GM10266 (cell line): ENCODE measurements around the gene CYP2B6.
"Not testable (repeated sequence)": the region's sequence is repeated elsewhere in the genome, so short reads cannot be mapped to it uniquely, and the experiment has no call there.

Source experiments
- DNase-seq: peaks from one replicate; pipeline ENCODE4 v3.0.0; 2012; ENCODE audit errors: extremely low spot score
- TF ChIP-seq, protein P1 (sequence below): IDR thresholded peaks from 2 replicates; pipeline ENCODE4 v1.5.1; 2012; ENCODE audit warnings: mild to moderate bottlenecking, low read depth; ENCODE audit not compliant: control insufficient read depth, insufficient read depth; ENCODE audit errors: missing control alignments

The CYP2B6 gene

DNA sequence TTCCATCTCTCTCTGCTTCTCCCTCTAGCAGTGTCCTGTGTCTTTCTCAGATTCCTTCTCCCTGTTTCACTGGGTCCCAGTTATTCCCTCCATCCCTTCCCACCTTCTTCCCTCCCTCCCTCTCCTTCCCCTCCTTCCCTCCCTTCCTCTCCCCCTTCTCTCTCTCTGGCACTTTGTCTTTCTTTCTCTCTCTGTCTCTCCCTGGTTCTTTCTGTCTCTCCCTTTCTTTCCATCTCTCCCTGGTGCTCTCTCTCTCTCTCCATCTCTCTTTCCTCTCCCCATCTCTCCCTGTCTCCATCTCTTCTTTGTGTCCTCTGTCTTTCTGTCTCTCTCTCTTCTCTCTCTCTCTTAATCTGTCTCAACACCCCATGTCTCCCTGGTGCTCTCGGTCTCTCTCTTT is 31.7 kb upstream of the CYP2B6 start:
- no peak for DNase-seq
- TF ChIP-seq, protein P1, sequence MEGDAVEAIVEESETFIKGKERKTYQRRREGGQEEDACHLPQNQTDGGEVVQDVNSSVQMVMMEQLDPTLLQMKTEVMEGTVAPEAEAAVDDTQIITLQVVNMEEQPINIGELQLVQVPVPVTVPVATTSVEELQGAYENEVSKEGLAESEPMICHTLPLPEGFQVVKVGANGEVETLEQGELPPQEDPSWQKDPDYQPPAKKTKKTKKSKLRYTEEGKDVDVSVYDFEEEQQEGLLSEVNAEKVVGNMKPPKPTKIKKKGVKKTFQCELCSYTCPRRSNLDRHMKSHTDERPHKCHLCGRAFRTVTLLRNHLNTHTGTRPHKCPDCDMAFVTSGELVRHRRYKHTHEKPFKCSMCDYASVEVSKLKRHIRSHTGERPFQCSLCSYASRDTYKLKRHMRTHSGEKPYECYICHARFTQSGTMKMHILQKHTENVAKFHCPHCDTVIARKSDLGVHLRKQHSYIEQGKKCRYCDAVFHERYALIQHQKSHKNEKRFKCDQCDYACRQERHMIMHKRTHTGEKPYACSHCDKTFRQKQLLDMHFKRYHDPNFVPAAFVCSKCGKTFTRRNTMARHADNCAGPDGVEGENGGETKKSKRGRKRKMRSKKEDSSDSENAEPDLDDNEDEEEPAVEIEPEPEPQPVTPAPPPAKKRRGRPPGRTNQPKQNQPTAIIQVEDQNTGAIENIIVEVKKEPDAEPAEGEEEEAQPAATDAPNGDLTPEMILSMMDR: no peak

DNA sequence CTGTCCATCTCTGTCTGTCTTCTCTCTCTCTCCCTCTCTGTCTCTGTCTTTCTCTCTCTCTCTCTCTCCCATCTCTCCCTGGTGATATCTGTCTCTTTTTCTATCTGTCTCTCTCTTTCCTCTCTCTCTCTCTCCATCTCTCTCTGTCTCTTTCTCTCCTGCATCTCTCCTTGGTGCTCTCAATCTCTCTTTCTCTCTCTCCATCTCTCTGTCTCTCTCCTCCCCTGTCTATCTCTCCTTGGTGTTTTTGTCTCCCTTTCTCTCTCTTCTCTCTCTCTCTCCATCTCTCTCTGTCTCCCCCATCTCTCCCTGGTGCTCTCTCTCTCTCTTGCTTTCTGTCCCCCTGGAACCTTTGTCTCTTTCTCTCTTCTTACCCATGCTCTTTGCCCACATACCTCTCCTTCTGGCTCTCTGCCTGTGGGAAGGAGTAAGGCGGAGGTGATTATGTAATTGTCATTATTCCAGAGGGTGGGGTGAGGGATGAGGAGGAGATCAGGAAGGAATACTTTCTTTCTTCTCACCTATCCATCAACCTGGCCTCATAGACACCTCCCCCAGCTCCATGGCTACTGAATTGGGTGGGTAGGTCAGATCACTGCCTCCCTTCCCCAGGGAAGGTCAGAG is 30.9 kb upstream of the CYP2B6 start:
- TF ChIP-seq, protein P1: no peak
- no peak for DNase-seq

DNA sequence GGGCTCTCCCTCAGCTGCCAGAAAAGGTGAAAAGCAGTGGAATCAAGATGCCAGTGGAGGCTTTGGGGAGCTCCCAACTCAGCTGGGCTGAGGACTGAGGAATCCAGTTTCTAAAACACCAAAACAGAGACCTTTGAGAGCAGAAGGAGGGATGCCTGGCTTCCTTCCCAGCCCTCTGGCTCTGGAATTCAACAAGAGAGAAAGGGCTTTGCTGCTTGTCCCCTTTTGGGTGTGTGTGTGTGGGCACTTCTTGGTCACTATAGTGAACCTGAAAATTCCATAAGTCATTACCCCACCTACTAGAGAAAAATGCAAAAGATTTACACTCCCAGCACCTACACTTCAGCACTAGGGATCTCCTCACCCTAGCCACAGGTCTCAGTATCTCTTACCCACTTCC is 30.3 kb upstream of the CYP2B6 start:
- no peak for DNase-seq

DNA sequence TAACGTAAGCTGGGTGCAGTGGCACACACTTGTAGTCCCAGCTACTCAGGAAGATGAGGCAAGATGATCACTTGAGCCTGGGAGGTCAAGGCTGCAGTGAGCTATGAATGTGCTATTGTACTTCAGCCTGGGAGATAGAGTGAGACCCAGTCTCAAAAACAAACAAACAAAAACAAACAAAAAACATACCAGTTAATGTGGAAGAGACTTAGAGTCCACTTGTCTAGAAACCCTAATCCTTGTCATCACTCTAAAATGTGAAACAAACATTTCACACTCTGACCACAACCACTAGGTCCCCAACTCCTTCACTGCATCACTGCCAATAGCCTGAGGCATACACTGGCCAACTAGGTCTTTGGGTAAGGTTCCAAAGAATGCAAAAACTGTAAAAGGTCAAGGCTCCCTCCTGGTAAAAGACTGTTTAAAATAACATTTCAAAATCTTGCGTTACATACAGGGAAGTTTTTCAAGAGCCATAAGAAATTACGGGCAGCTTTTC is 28.6 kb upstream of the CYP2B6 start:
- no peak for DNase-seq
- TF ChIP-seq, protein P1: no peak

More for the DNA sequence above, 30.3 kb upstream of the CYP2B6 start:
- TF ChIP-seq, protein P1: no peak

DNA sequence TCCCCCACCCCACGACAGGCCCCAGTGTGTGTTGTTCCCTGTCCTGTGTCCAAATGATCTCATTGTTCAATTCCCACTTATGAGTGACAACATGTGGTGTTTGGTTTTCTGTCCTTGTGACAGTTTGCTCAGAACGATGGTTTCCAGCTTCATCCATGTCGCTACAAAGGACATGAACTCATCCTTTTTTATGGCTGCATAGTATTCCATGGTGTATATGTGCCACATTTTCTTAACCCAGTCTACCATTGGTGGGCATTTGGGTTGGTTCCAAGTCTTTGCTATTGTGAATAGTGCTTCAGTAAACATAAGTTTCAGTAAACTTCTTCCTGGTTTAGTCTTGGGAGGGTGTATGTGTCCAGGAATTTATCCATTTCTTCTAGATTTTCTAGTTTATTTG is 26.7 kb upstream of the CYP2B6 start:
- DNase-seq: not testable (repeated sequence)

DNA sequence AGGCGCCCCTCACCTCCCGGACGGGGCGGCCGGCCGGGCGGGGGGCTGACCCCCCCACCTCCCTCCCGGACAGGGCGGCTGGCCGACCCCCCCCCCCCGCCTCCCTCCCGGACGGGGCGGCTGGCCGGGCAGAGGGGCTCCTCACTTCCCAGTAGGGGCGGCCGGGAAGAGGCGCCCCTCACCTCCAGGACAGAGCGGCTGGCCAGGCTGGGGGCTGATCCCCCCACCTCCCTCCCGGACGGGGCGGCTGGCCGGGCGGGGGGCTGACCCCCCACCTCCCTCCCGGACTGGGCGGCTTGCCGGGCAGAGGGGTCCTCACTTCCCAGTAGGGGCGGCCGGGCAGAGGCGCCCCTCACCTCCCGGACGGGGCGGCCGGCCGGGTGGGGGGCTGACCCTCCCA is 25.7 kb upstream of the CYP2B6 start:
- not testable (repeated sequence) for DNase-seq

DNA sequence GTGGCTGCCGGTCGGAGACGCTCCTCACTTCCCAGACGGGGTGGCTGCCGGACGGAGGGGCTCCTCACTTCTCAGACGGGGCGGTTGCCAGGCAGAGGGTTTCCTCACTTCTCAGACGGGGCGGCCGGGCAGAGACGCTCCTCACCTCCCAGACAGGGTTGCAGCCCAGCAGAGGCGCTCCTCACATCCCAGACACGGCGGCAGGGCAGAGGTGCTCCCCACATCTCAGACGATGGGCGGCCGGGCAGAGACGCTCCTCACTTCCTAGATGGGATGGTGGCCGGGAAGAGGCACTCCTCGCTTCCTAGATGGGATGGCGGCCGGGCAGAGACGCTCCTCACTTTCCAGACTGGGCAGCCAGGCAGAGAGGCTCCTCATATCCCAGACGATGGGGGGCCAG is 24.5 kb upstream of the CYP2B6 start:
- DNase-seq: not testable (repeated sequence)

DNA sequence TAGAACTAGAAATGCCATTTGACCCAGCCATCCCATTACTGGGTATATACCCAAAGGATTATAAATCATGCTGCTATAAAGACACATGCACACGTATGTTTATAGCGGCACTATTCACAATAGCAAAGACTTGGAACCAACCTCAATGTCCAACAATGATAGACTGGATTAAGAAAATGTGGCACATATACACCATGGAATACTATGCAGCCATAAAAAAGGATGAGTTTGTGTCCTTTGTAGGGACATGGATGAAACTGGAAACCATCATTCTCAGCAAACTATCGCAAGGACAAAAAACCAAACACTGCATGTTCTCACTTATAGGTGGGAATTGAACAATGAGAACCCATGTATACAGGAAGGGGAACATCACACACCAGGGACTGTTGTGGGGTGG is 23.0 kb upstream of the CYP2B6 start:
- DNase-seq: not testable (repeated sequence)

DNA sequence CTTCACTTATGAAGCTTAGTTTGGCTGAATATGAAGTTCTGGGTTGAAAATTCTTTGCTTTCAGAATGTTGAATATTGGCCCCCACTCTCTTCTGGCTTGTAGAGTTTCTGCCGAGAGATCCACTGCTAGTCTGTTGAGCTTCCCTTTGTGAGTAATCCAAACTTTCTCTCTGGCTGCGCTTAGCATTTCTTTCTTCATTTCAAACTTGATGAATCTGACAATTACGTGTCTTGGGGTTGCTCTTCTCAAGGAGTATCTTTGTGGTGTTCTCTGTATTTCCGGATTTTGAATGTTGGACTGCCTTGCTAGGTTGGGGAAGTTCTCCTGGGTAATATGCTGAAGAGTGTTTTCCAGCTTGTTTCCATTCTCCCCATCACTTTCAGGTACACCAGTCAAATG is 21.4 kb upstream of the CYP2B6 start:
- not testable (repeated sequence) for DNase-seq

DNA sequence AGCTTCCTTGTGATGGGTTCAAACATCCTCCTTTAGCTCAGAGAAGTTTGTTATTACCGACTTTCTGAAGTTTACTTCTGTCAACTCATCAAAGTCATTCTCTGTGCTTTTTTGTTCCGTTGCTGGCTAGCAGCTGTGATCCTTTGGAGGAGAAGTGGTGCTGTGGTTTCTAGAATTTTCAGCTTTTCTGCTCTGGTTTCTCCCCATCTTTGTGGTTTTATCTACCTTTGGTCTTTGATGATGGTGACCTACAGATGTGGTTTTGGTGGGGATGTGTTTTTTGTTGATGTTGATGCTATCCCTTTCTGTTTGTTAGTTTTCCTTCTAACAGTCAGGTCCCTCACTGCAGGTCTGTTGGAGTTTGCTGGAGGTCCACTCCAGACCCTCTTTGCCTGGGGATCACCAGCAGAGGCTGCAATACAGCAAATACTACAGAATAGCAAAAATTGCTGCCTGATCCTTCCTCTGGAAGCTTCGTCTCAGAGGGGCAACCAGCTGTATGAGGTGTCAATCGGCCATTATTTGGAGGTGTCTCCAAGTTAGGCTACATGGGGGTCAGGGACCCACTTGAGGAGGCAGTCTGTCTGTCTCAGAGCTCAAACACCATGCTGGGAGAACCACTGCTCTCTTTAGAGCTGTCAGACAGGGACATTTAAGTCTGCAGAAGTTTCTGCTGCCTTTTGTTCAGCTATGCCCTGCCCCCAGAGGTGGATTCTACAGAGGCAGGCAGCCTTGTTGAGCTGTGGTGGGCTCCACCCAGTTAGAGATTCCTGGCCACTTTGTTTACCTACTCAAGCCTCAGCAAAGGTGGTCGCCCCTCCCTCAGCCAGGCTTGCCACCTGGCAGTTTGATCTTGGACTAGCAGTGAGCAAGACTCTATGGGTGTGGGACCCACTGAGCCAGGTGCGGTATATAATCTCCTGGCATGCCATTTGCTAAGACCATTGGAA is 20.4 kb upstream of the CYP2B6 start:
- not testable (repeated sequence) for DNase-seq
